Heart left ventricle (tissue), 13 donors: ENCODE measurements around the gene PPM1D.

Source experiments
- POLR2A ChIP-seq, 2 donors: fragments of 450-650 bp; IDR thresholded peaks; one replicate each; pipeline ENCODE4 v1.6.1; 2017; ENCODE audit warnings: antibody characterized with exemption in 2 of 2, mild to moderate bottlenecking in 2 of 2, moderate library complexity in 2 of 2
- TF ChIP-seq, protein P1 (sequence below), 12 donors: fragments of 200-600 bp; sonication (generic) in 4 of 12; IDR thresholded peaks; one replicate each; pipeline versions ENCODE4 v1.5.0 to v1.8.0; 2018 to 2022; ENCODE audit warnings: antibody characterized with exemption in 12 of 12, mild to moderate bottlenecking in 5 of 12
- donor health status: ischemic (EF 13 %, LVEDD 7.1; RV severe dilation, severe dysfunction).
- donor health status: DM: no; HTN: yes; CAD: no.
- donor health status: DM: no; HTN: no; CAD: no.
- donor health status: ischemic (EF 25% LVEDD 6.9; RV normal size, moderate dysfunction).
- donor health status: ischemic (EF 25% LVEDD 5.7; RV mildly dilated, moderate dysfunction).
- donor health status: ischemic (EF 35%, LVEDD 5.7; RV mildly dilated, moderate dysfunction).
- donor health status: nonischemic (EF 11% LVEDD 7.7; RV severe dilation, severe dysfunction).
- donor health status: DM: yes; HTN: yes; CAD: no.
- donor health status: PGD.
- donor health status: ischemic (EF 29% LVEDD 5.4; RV normal size, mild dysfunction).
- donor health status: nonischemic (EF 23%, LVEDD 6.1; RV moderate dilation, normal function).

DNA sequence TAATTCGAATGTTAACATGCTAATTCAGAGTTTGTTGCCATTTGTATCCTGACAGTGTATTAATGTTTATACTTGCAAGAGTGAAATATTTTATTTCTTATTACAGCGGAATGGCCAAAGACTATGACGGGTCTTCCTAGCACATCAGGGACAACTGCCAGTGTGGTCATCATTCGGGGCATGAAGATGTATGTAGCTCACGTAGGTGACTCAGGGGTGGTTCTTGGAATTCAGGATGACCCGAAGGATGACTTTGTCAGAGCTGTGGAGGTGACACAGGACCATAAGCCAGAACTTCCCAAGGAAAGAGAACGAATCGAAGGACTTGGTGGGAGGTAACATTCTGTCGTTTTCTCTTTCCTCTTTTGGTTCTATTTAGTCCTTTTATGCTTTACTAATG, 23.4 kb downstream of the PPM1D start:
- TF ChIP-seq, protein P1, sequence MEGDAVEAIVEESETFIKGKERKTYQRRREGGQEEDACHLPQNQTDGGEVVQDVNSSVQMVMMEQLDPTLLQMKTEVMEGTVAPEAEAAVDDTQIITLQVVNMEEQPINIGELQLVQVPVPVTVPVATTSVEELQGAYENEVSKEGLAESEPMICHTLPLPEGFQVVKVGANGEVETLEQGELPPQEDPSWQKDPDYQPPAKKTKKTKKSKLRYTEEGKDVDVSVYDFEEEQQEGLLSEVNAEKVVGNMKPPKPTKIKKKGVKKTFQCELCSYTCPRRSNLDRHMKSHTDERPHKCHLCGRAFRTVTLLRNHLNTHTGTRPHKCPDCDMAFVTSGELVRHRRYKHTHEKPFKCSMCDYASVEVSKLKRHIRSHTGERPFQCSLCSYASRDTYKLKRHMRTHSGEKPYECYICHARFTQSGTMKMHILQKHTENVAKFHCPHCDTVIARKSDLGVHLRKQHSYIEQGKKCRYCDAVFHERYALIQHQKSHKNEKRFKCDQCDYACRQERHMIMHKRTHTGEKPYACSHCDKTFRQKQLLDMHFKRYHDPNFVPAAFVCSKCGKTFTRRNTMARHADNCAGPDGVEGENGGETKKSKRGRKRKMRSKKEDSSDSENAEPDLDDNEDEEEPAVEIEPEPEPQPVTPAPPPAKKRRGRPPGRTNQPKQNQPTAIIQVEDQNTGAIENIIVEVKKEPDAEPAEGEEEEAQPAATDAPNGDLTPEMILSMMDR (IDR thresholded peaks at IDR 0.05), result no peak
- TF ChIP-seq POLR2A (IDR thresholded peaks at IDR 0.05), result no peak
